Fibroblast of lung (primary cell): Measurements from ENCODE around the gene CC2D2B. TPM values are rescaled to one million over a fixed set of nuclear protein-coding genes. Genes with fewer than 3 reads are reported as not detected.
"Not testable (repeated sequence)": the region's sequence is repeated elsewhere in the genome, so short reads cannot be mapped to it uniquely, and the experiment has no call there.

ENCODE experiments used
- DNase-seq, 2 donors: peaks; one replicate each; pipeline versions ENCODE4 v3.0.0 to v3.0.0-alpha.2; 2010; ENCODE audit warnings: low read depth in 2 of 2
- H2AFZ ChIP-seq: 2 replicates; pipeline ENCODE4 v1.5.1; 2012; ENCODE audit warnings: low read length, control low read depth, inconsistent platforms
- H3K27ac ChIP-seq: 2 replicates; pipeline ENCODE4 v1.5.1; 2011; ENCODE audit warnings: low read length, control low read depth; ENCODE audit not compliant: insufficient read depth
- H3K27me3 ChIP-seq: 2 replicates; pipeline ENCODE4 v1.5.1; 2011; ENCODE audit warnings: mild to moderate bottlenecking, low read length; ENCODE audit not compliant: control insufficient read depth, insufficient read depth
- H3K36me3 ChIP-seq: 2 replicates; pipeline ENCODE4 v1.5.1; 2011; ENCODE audit warnings: low read length; ENCODE audit not compliant: control insufficient read depth, insufficient read depth
- H3K4me1 ChIP-seq: 2 replicates; pipeline ENCODE4 v1.5.1; 2011; ENCODE audit warnings: low read length; ENCODE audit not compliant: control insufficient read depth, insufficient read depth; ENCODE audit errors: extremely low read depth
- H3K4me2 ChIP-seq: 2 replicates; pipeline ENCODE4 v1.5.1; 2011; ENCODE audit warnings: low read length, control low read depth; ENCODE audit not compliant: insufficient read depth; ENCODE audit errors: extremely low read depth
- H3K4me3 ChIP-seq, 4 experiments: fragments of 200-600 bp in 1 of 4; sonication (generic) in 1 of 4; replicated peaks in 1 of 4; 2 replicates each; pipeline ENCODE4 v1.5.1; 2011 to 2016; ENCODE audit warnings: low read length in 4 of 4, low read depth in 3 of 4, mild to moderate bottlenecking in 3 of 4, control low read depth in 2 of 4, inconsistent platforms in 1 of 4, mixed read lengths in 1 of 4; ENCODE audit not compliant: insufficient read depth in 1 of 4; ENCODE audit errors: control extremely low read depth in 1 of 4
- H3K79me2 ChIP-seq: 2 replicates; pipeline ENCODE4 v1.5.1; 2012; ENCODE audit warnings: mild to moderate bottlenecking, low read length, inconsistent platforms; ENCODE audit not compliant: control insufficient read depth, insufficient read depth
- H3K9ac ChIP-seq: 2 replicates; pipeline ENCODE4 v1.5.1; 2011; ENCODE audit warnings: mild to moderate bottlenecking, low read length, control low read depth; ENCODE audit not compliant: insufficient read depth
- H3K9me3 ChIP-seq: 2 replicates; pipeline ENCODE4 v1.5.1; 2012; ENCODE audit warnings: low read depth, low read length; ENCODE audit not compliant: control insufficient read depth, insufficient read depth
- H4K20me1 ChIP-seq: 2 replicates; pipeline ENCODE4 v1.5.1; 2011; ENCODE audit warnings: low read length; ENCODE audit not compliant: control insufficient read depth, insufficient read depth; ENCODE audit errors: extremely low read depth
- CTCF ChIP-seq, 2 donors: IDR thresholded peaks in 1 of 2; conservative IDR thresholded peaks in 1 of 2; 1 replicate in 1 of 2; 2 replicates in 1 of 2; pipeline ENCODE4 v1.5.1; 2011 to 2012; ENCODE audit warnings: low read length in 2 of 2, control low read depth in 1 of 2, inconsistent platforms in 1 of 2, low read depth in 1 of 2, mild to moderate bottlenecking in 1 of 2
- EZH2 ChIP-seq: IDR thresholded peaks from 2 replicates; pipeline ENCODE4 v1.5.1; 2012; ENCODE audit warnings: low read length, control low read depth, mild to moderate bottlenecking; ENCODE audit errors: missing control alignments
- polyA plus RNA-seq, 2 donors: library from polyadenylated mRNA; depleted of rRNA in 1 of 2; stranded (reverse) in 1 of 2; unstranded in 1 of 2; fragments of >200 nt; gene quantifications; 2 replicates each; pipeline ENCODE4 v1.2.1, GENCODE V29; 2011 to 2012; ENCODE audit warnings: missing spikeins in 1 of 2
- total RNA-seq: library from RNA; depleted of rRNA; stranded (reverse); fragments of >200 nt; gene quantifications from 2 replicates; pipeline ENCODE4 v1.2.1, GENCODE V29; 2014

Gene CC2D2B
- total and polyA plus RNA-seq, 2 donors (not counting 1 experiment from before 2014, with no cell fraction given): 0.33 TPM; not detected in 1

GRCh38 chr10:95987685-95988426, 80.1 kb downstream of the CC2D2B start:
- Histone ChIP-seq H3K9ac (no peak overlapping the region), H3K27me3 (no peaks in the 10 kb centered on the region), H3K4me2 (no peak overlapping the region), H3K36me3 (no peaks in the 10 kb centered on the region), H3K4me1 (no peaks in the 10 kb centered on the region), H3K79me2 (no peaks in the 10 kb centered on the region), H4K20me1 (no peaks in the 10 kb centered on the region), H2AFZ (no peak overlapping the region), H3K9me3 (no peaks in the 10 kb centered on the region), H3K4me3 (no peak overlapping the region), H3K27ac (no peak overlapping the region)
- DNase-seq: no peak
- TF ChIP-seq CTCF (conservative IDR thresholded peaks at IDR 0.05 in 1 of 2, IDR thresholded peaks at IDR 0.05 in 1 of 2; ENCODE audit: low read depth in 1 of 2, low read length in 2 of 2) (no peak), EZH2 (no peak)

GRCh38 chr10:95988702-95989101, 80.9 kb downstream of the CC2D2B start:
- Histone ChIP-seq H3K4me3 (no peak overlapping the region), H3K36me3 (no peaks in the 10 kb centered on the region)
- DNase-seq: no peak

GRCh38 chr10:95994376-95994775, 86.6 kb downstream of the CC2D2B start:
- H3K4me3 ChIP-seq, H3K9me3 ChIP-seq, H3K36me3 ChIP-seq, DNase-seq, H3K4me2 ChIP-seq, H4K20me1 ChIP-seq, H3K79me2 ChIP-seq, H2AFZ ChIP-seq, H3K9ac ChIP-seq, H3K27ac ChIP-seq, H3K27me3 ChIP-seq, H3K4me1 ChIP-seq: not testable (repeated sequence)

More at GRCh38 chr10:95988702-95989101, 80.9 kb downstream of the CC2D2B start:
- H4K20me1 ChIP-seq: no peaks in the 10 kb centered on the region
- H3K4me2 ChIP-seq: no peak overlapping the region
- no peak overlapping the region for H3K9ac ChIP-seq
- no peak overlapping the region for H2AFZ ChIP-seq
- TF ChIP-seq EZH2 (no peak), CTCF (conservative IDR thresholded peaks at IDR 0.05 in 1 of 2, IDR thresholded peaks at IDR 0.05 in 1 of 2; ENCODE audit: low read depth in 1 of 2, low read length in 2 of 2) (no peak)
- H3K27ac ChIP-seq: no peak overlapping the region
- H3K9me3 ChIP-seq: no peaks in the 10 kb centered on the region
- no peaks in the 10 kb centered on the region for H3K4me1 ChIP-seq
- H3K79me2 ChIP-seq: no peaks in the 10 kb centered on the region
- no peaks in the 10 kb centered on the region for H3K27me3 ChIP-seq
